ENCODE measurements around the gene DGKI. TPM values are rescaled to one million over a fixed set of nuclear protein-coding genes. Genes with fewer than 3 reads are reported as not detected.

The DGKI gene
- total RNA-seq, 1 donor from 2014 or later: 5.5 TPM

- Mint-ChIP-seq H3K9me3 (no peaks in the 10 kb centered on the region), H3K4me3 (no peak overlapping the region), H3K4me1 (peaks cover 4% of the 10 kb centered on the region), H3K27me3 (ENCODE audit: insufficient read depth, low read depth) (no peaks in the 10 kb centered on the region), H3K36me3 (no peaks in the 10 kb centered on the region), H3K27ac (no peak overlapping the region)
- no peak overlapping the region for H3K27ac ChIP-seq
- no peak overlapping the region for H3K4me2 ChIP-seq
- H3K9me3 ChIP-seq (ENCODE audit: low read depth): no peaks in the 10 kb centered on the region
- H3K27me3 ChIP-seq: no peaks in the 10 kb centered on the region
- no peaks in the 10 kb centered on the region for H4K20me1 ChIP-seq (ENCODE audit: low read depth)
- H3K9ac ChIP-seq: no peak overlapping the region
- no peak for DNase-seq (ENCODE audit: low spot score)
- H2AFZ ChIP-seq (replicated peaks): no peak overlapping the region
- no peaks in the 10 kb centered on the region for H3K36me3 ChIP-seq
- TF ChIP-seq EZH2 (IDR thresholded peaks at IDR 0.05) (no peak), EZH2phosphoT487 (IDR thresholded peaks at IDR 0.05) (no peak), CTCF (IDR thresholded peaks at IDR 0.05) (no peak)
- H3K4me3 ChIP-seq: no peak overlapping the region
- peaks cover 3% of the 10 kb centered on the region for H3K4me1 ChIP-seq
- H3F3A ChIP-seq (ENCODE audit: low read depth): no peaks in the 10 kb centered on the region
- H3K79me2 ChIP-seq (ENCODE audit: low read depth): no peaks in the 10 kb centered on the region
Observed at GRCh38 chr7:137685433-137686164, 161.2 kb downstream of the DGKI start.

GRCh38 chr7:137684776-137685175 is 162.0 kb downstream of the DGKI start:
- H3K9ac ChIP-seq: no peak overlapping the region
- H3K36me3 Mint-ChIP-seq: no peaks in the 10 kb centered on the region
- H3K9me3 ChIP-seq (ENCODE audit: low read depth): no peaks in the 10 kb centered on the region
- H3K4me1 ChIP-seq: peaks cover 3% of the 10 kb centered on the region
- H3K36me3 ChIP-seq: no peaks in the 10 kb centered on the region
- no peaks in the 10 kb centered on the region for H3K27me3 ChIP-seq
- no peak for TF ChIP-seq EZH2phosphoT487 (IDR thresholded peaks at IDR 0.05)
- TF ChIP-seq CTCF (IDR thresholded peaks at IDR 0.05): no peak
- TF ChIP-seq EZH2 (IDR thresholded peaks at IDR 0.05): no peak
- no peak overlapping the region for H3K4me3 ChIP-seq
- H3K79me2 ChIP-seq (ENCODE audit: low read depth): no peaks in the 10 kb centered on the region
- H3K27ac Mint-ChIP-seq: no peak overlapping the region
- no peaks in the 10 kb centered on the region for H3K27me3 Mint-ChIP-seq (ENCODE audit: insufficient read depth, low read depth)
- H3K27ac ChIP-seq: no peak overlapping the region
- no peak overlapping the region for H3K4me3 Mint-ChIP-seq
- H2AFZ ChIP-seq (replicated peaks): no peak overlapping the region
- H4K20me1 ChIP-seq (ENCODE audit: low read depth): no peaks in the 10 kb centered on the region
- DNase-seq (ENCODE audit: low spot score): no peak
- H3K9me3 Mint-ChIP-seq: no peaks in the 10 kb centered on the region
- no peaks in the 10 kb centered on the region for H3F3A ChIP-seq (ENCODE audit: low read depth)
- peaks cover 4% of the 10 kb centered on the region for H3K4me1 Mint-ChIP-seq
- H3K4me2 ChIP-seq: no peak overlapping the region

- no peak for DNase-seq (ENCODE audit: low spot score)
- no peak overlapping the region for H3K4me3 Mint-ChIP-seq
- H3K27ac ChIP-seq: no peak overlapping the region
Observed at GRCh38 chr7:137684316-137684715, 162.5 kb downstream of the DGKI start.

More at GRCh38 chr7:137684316-137684715, 162.5 kb downstream of the DGKI start:
- Mint-ChIP-seq H3K27ac (no peak overlapping the region), H3K9me3 (no peaks in the 10 kb centered on the region), H3K4me1 (peaks cover 4% of the 10 kb centered on the region), H3K36me3 (no peaks in the 10 kb centered on the region), H3K27me3 (ENCODE audit: insufficient read depth, low read depth) (no peaks in the 10 kb centered on the region)
- no peak overlapping the region for H2AFZ ChIP-seq (replicated peaks)
- TF ChIP-seq EZH2phosphoT487 (IDR thresholded peaks at IDR 0.05) (no peak), CTCF (IDR thresholded peaks at IDR 0.05) (no peak), EZH2 (IDR thresholded peaks at IDR 0.05) (no peak)
- no peak overlapping the region for H3K4me2 ChIP-seq
- H3K9me3 ChIP-seq (ENCODE audit: low read depth): no peaks in the 10 kb centered on the region
- H3K27me3 ChIP-seq: no peaks in the 10 kb centered on the region
- H4K20me1 ChIP-seq (ENCODE audit: low read depth): no peaks in the 10 kb centered on the region
- H3K9ac ChIP-seq: no peak overlapping the region
- H3K4me1 ChIP-seq: peaks cover 3% of the 10 kb centered on the region
- H3K4me3 ChIP-seq: no peak overlapping the region
- no peaks in the 10 kb centered on the region for H3K36me3 ChIP-seq
- no peaks in the 10 kb centered on the region for H3F3A ChIP-seq (ENCODE audit: low read depth)
- H3K79me2 ChIP-seq (ENCODE audit: low read depth): no peaks in the 10 kb centered on the region

All from neural progenitor cell (in vitro differentiated cells).